ES-I3 (cell line): ENCODE measurements around the gene PLA2R1.
A peak's percentile ranks its signal among the peaks of the same experiment; 100 is the strongest.

Experiments
- H3K36me3 ChIP-seq: 2 replicates; pipeline ENCODE4 v1.6.1; 2013; ENCODE audit warnings: mild to moderate bottlenecking, low read length, control low read depth, moderate library complexity; ENCODE audit not compliant: insufficient read depth
- H3K4me1 ChIP-seq: 2 replicates; pipeline ENCODE4 v1.6.1; 2013; ENCODE audit warnings: mild to moderate bottlenecking, control low read depth, low read length; ENCODE audit not compliant: insufficient read depth
- H3K9ac ChIP-seq: 2 replicates; pipeline ENCODE4 v1.6.1; 2013; ENCODE audit warnings: low read depth, mild to moderate bottlenecking, low read length, moderate library complexity
- H3K9me3 ChIP-seq: 2 replicates; pipeline ENCODE4 v1.6.1; 2013; ENCODE audit warnings: mild to moderate bottlenecking, low read length, moderate library complexity; ENCODE audit not compliant: control insufficient read depth, insufficient read depth

The PLA2R1 gene

DNA sequence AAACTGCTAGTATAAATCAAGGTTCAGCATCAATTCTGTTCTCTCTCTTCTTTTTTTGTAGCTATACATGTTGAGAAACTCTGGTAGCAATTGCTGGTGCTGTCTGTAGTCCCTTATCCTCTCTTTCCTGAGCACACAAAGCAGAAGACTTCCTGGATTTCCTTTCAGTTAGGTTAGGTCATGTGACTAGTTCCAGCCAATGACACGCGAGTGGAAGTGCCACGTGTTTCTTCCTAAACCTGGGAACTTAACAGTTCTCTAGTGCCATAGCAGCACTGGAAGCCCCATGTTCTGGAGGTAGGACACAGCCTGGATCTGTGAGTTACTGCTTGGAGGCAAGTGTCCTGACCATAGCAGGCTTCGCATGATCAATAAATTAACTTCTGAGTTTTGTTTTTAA lies 125.9 kb downstream of the PLA2R1 start:
- Histone ChIP-seq H3K9ac (no peak overlapping the region), H3K36me3 (no peaks in the 10 kb centered on the region), H3K9me3 (no peaks in the 10 kb centered on the region)

DNA sequence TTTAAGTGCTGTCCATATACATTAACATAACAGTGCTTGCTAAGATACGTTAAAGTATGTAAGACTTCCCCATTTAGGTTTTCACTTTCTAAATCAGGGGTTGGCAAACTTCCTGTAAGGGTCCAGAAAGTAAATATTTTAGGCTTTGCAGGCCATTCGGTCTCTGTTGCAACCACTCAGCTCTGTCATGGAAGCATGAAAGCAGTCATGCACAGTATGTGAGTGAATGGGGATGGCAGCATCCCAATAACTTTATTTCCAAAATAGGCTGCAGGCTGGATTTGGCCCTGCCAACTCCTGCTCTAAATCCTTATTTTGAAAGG lies 128.7 kb downstream of the PLA2R1 start:
- Histone ChIP-seq H3K9me3 (no peaks in the 10 kb centered on the region), H3K4me1 (no peaks in the 10 kb centered on the region)

More for the DNA sequence above, 125.9 kb downstream of the PLA2R1 start:
- H3K4me1 ChIP-seq, result no peaks in the 10 kb centered on the region

DNA sequence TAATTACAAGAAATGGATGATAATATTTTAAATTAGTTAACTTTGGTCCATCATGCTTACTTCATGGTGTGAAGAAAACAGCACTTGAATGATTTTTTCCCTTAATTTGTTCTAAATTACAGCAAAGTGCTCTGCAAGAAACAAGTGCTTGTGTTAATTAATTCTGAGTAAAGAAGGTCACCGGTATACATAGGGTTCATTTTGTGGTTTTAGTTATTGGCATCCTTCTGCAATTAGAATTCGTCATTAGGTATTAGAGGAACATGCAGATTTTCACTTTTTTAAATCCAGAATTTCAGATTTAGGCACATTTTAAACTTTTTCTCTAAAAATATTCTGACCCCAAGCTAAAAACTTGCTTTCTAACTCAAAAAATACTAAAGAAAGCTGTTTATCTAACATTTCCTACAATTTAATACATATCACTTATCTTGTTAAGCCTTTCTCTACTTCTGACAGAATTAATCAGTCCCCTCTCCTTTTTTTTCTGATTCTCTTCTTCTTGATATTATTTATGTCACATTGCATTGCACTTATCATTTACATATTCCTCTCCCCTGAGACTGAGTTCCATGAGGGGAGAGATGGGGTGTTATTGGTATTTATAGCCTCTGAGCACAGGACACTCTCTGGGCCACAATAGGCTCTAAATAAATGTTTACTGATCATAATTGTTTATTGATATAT lies 129.2 kb downstream of the PLA2R1 start:
- Histone ChIP-seq H3K36me3 (no peaks in the 10 kb centered on the region), H3K4me1 (no peaks in the 10 kb centered on the region), H3K9ac (no peak overlapping the region)

More for the DNA sequence above, 128.7 kb downstream of the PLA2R1 start:
- Histone ChIP-seq H3K9ac (no peak overlapping the region), H3K36me3 (no peaks in the 10 kb centered on the region)

DNA sequence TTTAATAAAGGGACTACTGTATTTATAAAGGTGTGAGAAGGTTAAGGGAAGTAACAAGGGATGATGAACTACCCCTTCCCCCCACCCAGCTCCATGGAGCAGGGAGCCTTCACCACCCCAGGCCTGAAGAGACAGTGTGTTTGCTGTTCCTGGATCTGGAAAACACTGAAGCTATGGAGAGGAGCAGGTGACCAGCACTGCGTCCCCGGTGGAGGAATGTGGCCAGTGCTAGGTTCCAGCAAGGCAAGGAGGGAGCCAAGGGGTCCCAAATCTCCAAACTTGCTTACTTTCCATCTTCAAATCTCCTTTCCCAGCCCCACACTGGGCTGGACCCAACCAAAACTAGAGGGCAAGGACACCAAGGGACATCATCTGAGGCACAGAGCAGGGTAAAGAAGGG lies 135.7 kb downstream of the PLA2R1 start:
- no peaks in the 10 kb centered on the region for H3K9me3 ChIP-seq
- H3K9ac ChIP-seq, result no peak overlapping the region
- H3K4me1 ChIP-seq, result 0 out of 2 replicates have a peak, but pooled peaks cover 9% of the 10 kb centered on the region
- H3K36me3 ChIP-seq, result no peaks in the 10 kb centered on the region

More for the DNA sequence above, 129.2 kb downstream of the PLA2R1 start:
- no peaks in the 10 kb centered on the region for H3K9me3 ChIP-seq

DNA sequence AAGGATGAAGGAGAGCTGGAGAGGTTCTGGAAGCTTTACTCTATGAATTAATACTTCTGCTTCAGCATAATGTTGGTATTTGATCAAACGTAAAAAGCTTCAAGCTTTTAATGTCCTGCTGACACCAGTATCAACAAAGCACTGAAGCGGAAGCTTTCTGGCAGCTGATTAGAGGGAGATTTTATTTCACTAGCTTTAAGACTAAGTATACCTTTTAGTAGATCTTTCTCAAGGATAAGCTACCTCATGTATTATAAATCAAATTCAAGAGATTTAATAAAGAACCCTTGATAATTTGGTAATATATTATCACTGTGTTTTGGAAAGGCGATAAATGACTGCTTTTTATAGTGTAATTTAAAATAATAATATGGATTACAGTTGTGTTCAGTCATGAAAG lies 136.4 kb downstream of the PLA2R1 start:
- H3K9ac ChIP-seq, result no peak overlapping the region
- no peaks in the 10 kb centered on the region for H3K36me3 ChIP-seq
- H3K9me3 ChIP-seq, result no peaks in the 10 kb centered on the region
- H3K4me1 ChIP-seq, result 0 out of 2 replicates have a peak, but pooled peaks cover 9% of the 10 kb centered on the region

DNA sequence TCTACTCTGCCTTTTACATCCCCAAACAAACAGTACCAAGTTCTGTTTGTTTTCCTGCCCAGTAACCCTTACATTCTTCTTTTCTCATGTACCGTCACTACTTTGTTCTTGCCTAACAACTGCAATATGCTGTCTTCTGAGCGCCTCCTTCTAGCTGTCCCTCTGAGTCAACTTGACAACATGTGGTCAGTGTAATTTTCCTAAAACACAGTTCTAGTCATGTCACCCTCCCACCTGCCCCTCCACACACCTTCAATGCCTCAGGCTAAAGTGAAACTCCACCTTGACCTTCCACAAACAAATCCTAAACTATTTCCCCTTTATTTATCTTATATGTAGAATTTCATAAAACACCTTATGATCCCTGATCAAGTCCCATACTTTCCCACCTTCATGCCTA lies 139.9 kb downstream of the PLA2R1 start:
- Histone ChIP-seq H3K36me3 (no peaks in the 10 kb centered on the region), H3K4me1 (0 out of 2 replicates have a peak, but pooled peaks cover 9% of the 10 kb centered on the region), H3K9ac (no peak overlapping the region), H3K9me3 (no peaks in the 10 kb centered on the region)

DNA sequence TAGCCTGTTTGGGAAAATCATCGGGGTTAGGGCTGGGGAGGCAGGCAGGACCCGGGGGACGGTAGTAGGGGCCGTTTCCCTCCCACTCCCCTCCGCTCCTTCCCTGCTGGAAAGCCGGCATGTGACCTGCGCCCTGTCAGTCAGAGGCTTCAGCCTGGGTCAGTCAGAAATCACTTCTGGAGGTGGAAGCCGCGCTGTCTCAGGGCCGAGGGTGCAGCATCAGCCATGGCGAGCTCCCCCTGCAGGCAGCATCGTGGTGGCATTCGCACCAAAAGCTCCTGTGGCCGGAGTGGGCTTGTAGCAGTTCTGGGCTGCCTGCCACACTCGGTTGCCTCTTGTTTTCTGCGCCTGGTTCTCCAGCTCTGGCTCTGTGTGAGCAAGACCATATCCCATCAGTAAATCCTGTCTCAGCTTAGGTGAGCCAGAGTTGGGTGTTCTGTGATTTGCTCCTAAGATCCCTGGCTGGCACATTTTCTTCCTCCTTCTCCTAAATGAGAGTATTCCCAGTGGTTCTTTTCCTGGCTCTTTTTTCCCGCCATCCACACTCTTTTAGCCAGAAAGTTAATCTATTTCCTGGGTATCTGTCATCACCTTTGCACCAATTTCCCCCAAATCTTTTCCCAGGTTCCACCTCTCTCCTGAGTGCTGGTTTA lies 140.5 kb downstream of the PLA2R1 start:
- H3K9me3 ChIP-seq, result no peaks in the 10 kb centered on the region
- peak overlapping the region; percentile 21 for H3K9ac ChIP-seq
- H3K4me1 ChIP-seq, result 0 out of 2 replicates have a peak, but pooled peaks cover 9% of the 10 kb centered on the region
- no peaks in the 10 kb centered on the region for H3K36me3 ChIP-seq

DNA sequence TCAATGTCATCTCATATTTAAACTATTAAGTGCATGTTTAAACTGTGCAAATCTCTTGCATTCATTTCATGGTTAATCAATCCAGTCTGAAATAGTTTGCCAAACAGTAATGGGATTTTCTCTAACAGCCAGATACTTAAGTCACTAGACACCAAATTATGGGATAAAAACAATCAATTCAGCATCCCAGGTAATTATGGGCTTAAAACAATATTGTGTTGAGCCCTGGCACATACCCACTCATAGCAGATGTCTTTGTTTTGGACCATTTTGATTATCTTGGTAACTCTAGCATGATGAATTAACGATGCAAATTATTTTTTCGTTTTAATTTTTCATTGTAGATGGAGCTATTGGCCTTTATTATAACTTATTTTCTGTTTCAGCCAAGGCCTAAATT lies 145.9 kb downstream of the PLA2R1 start:
- H3K9me3 ChIP-seq, result no peaks in the 10 kb centered on the region
- H3K36me3 ChIP-seq, result no peaks in the 10 kb centered on the region
- no peak overlapping the region for H3K9ac ChIP-seq
- no peaks in the 10 kb centered on the region for H3K4me1 ChIP-seq

DNA sequence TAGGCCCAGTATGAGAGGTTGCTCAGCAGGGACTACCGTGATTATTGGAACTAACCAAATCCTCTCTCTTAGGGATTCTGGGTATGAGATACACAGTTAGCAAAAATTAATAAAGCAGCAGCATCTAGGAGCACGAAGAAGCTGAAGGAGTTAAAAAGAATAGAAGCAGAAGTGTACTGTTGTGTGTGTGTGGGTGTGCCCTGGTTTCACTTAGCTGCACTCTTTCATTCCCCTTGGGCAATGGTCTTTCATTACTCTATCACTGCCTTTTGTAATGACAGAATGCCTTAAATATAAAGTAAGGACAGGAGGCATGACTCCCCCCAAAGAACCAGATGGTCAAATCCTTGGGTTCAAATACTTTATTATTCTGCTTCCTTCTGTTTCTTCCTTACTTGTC lies 148.5 kb downstream of the PLA2R1 start:
- H3K9ac ChIP-seq, result no peak overlapping the region
- no peaks in the 10 kb centered on the region for H3K36me3 ChIP-seq
- H3K9me3 ChIP-seq, result no peaks in the 10 kb centered on the region
- no peaks in the 10 kb centered on the region for H3K4me1 ChIP-seq

DNA sequence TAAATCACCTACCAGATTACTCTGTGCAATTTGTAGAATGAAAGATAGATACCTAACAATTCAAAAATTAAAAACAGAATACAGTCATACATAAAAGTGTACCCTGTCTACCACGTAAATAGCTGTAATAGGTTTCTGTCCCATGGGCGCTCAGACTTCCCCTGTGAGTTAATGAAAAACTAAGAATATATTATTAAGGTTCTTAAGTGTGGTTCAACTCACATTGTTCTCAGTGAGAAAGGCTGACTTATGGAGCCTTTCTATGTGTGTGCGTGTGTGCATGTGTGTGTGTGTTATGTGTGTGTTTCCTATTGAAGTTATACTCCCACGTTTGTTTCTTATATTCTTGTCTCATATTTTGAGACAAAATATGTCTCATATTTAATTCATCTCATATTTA lies 149.8 kb downstream of the PLA2R1 start:
- H3K36me3 ChIP-seq, result no peaks in the 10 kb centered on the region
- no peaks in the 10 kb centered on the region for H3K9me3 ChIP-seq
- no peaks in the 10 kb centered on the region for H3K4me1 ChIP-seq
- H3K9ac ChIP-seq, result no peak overlapping the region

DNA sequence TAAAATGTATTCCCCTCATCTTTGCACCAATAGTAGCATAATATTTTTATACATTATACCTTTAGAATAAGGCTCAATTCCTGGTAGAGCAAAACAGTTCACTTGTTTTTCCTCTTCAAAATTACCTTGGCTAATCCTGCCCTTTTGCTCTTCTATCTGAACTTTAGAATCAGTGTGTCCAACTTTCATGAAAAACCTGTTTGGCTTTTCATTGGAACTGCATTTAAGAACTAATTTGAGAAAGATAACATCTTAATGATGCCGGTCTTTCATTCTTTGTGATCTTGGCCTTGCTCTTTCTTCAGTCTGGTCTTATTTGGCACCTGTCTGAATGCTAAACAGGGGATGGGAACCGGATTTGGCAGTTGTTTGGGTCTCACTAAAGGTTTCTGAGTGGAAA lies 151.5 kb downstream of the PLA2R1 start:
- Histone ChIP-seq H3K4me1 (no peaks in the 10 kb centered on the region), H3K9ac (no peak overlapping the region), H3K36me3 (no peaks in the 10 kb centered on the region), H3K9me3 (no peaks in the 10 kb centered on the region)

DNA sequence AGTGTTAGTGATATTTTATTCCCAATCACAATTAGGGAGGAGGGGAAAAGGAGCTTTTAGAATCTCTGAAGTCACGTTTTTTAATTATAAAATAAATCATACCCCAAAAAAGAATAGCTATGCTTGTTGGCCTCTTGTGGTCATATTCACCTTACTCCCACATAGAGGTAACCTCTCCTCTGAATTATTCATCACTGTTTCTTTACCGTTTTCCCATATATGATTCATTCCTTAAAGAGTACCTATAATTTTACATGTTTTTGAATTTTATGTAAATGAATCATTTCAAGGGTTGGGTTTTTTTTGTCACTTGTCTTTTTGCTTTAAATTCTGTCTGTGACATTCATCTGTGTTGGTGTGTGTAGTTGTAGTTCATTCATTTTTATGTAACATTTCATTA lies 153.8 kb downstream of the PLA2R1 start:
- Histone ChIP-seq H3K9me3 (no peaks in the 10 kb centered on the region), H3K4me1 (no peaks in the 10 kb centered on the region), H3K9ac (no peak overlapping the region), H3K36me3 (no peaks in the 10 kb centered on the region)

DNA sequence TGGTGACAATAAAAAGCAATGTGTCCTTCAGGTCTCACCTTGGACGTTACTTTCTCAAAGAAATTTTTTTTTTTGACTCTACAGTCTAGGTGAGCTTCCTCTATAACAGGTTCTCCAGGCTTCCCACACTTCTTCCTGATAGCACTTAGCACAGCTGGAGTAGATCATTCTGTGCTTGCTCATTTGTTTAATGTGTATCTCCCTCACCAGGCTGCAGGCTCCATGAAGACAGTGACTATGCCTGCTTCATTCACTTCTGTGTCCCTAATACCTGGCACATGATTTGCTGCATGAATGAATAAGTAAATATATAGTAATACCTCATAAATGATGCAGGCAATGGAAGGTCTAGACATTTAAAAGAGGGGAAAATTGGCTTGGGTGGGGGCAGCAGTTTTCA lies 154.5 kb downstream of the PLA2R1 start:
- Histone ChIP-seq H3K36me3 (no peaks in the 10 kb centered on the region), H3K4me1 (no peaks in the 10 kb centered on the region), H3K9me3 (no peaks in the 10 kb centered on the region), H3K9ac (no peak overlapping the region)

DNA sequence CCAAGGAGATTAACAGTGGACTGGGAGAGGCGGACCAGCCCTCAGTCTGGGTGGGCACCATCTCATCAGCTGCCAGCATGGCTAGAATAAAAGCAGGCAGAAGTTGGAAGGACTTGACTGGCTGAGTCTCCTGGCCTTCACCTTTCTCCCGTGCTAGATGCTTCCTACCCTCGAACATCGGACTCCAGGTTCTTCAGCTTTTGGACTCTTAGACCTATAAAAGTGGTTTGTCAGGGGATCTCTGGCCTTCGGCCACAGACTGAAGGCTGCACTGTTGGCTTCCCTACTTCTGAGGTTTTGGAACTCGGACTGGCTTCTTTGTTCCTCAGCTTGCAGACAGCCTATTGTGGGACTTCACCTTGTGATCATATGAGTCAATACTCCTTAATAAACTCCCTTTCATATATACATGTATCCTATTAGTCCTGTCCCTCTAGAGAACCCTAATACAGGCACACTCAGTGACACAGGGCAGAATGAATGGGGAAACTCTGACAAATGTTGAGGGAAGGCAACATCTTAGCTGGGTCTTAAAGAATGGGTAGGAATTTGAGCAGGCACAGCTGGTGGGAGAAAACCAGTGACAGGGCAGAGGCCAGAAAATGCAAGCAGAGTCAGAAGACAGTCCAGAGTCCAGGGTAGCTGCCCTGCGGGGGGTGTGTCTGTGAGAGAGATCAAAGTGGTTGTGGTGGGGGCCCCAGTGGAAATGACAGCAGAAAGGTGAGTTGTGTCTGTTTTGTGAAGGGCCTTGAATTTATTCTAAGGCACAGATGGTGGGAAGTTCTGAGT lies 156.3 kb downstream of the PLA2R1 start:
- H3K9me3 ChIP-seq, result no peaks in the 10 kb centered on the region
- H3K36me3 ChIP-seq, result no peaks in the 10 kb centered on the region
- no peaks in the 10 kb centered on the region for H3K4me1 ChIP-seq
- H3K9ac ChIP-seq, result no peak overlapping the region

DNA sequence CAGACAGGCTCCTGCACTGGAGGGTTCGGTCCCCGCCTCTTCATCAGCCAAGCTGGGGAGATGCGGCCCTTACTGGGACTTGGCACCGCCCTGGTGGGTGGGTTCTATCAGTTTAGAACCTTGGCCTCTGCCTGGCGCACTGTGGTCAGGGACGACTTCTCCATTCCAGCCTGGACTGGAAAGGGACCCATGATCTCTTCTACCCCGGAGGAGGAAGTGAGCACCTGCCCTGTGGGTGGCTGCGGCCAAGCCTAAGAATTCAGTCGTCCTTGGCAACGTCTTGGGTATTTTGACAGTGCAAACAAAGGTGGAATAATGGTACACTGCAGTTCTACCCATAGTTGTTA lies 157.5 kb downstream of the PLA2R1 start:
- Histone ChIP-seq H3K4me1 (no peaks in the 10 kb centered on the region), H3K9ac (peak overlapping the region; percentile 83; the same call in 1 of the 2 replicates), H3K36me3 (no peaks in the 10 kb centered on the region), H3K9me3 (no peaks in the 10 kb centered on the region)
